Measurements from ENCODE around the gene MRNIP. TPM values are rescaled to one million over a fixed set of nuclear protein-coding genes. Genes with fewer than 3 reads are reported as not detected.

Gene MRNIP
- total and polyA plus RNA-seq, 2 of the 4 experiments (the other 2 are of a cell fraction) = 6.6 to 24.7 TPM

GRCh38 chr5:179900206-179900605 is 41.6 kb upstream of the MRNIP start:
- Histone ChIP-seq H3K4me2 (ENCODE audit: low read depth, low read length) (no peak overlapping the region), H2AFZ (replicated peaks; ENCODE audit: low read length, poor library complexity) (no peak overlapping the region), H3K36me3 (ENCODE audit: control insufficient read depth, insufficient read depth, low read length) (peaks cover 68% of the 10 kb centered on the region), H4K8ac (ENCODE audit: low read depth in 2 of 2, low read length in 2 of 2) (no peak overlapping the region), H2BK120ac (ENCODE audit: low read depth, low read length) (no peak overlapping the region), H3K4me1 (ENCODE audit: control insufficient read depth, insufficient read depth, low read length) (no peaks in the 10 kb centered on the region), H3K56ac (ENCODE audit: extremely low read depth, insufficient read depth, low read length) (no peak overlapping the region), H3K9me3 (ENCODE audit: control insufficient read depth, insufficient read depth, low read length) (no peaks in the 10 kb centered on the region), H3K23ac (ENCODE audit: low read depth, low read length) (no peak overlapping the region), H4K5ac (ENCODE audit: low read depth, low read length) (no peak overlapping the region), H2BK5ac (ENCODE audit: low read depth, low read length, poor library complexity, severe bottlenecking) (no peak overlapping the region), H2BK15ac (ENCODE audit: low read depth, low read length) (no peak overlapping the region), H3K9me1 (ENCODE audit: insufficient read depth, low read length) (peaks cover 4% of the 10 kb centered on the region; the same call in 1 of the 2 replicates), H2BK20ac (ENCODE audit: low read depth, low read length) (no peak overlapping the region), H3K4ac (ENCODE audit: low read depth, low read length) (no peak overlapping the region), H3K27me3 (ENCODE audit: control insufficient read depth, insufficient read depth, low read length) (no peaks in the 10 kb centered on the region), H3K79me1 (ENCODE audit: low read depth in 1 of 2, low read length in 2 of 2) (peaks cover 40 to 59% of the 10 kb centered on the region in 2 experiments), H3K14ac (replicated peaks; ENCODE audit: low read depth, low read length) (no peak overlapping the region), H3K9ac (ENCODE audit: low read depth, low read length) (no peak overlapping the region), H2AK5ac (ENCODE audit: low read depth, low read length) (no peak overlapping the region), H3K27ac (ENCODE audit: insufficient read depth, low read length) (no peak overlapping the region), H3K18ac (ENCODE audit: low read depth, low read length) (no peak overlapping the region), H3K4me3 (ENCODE audit: insufficient read depth, low read depth, low read length) (no peak overlapping the region), H4K20me1 (ENCODE audit: insufficient read depth, low read length) (peaks cover 23% of the 10 kb centered on the region), H4K91ac (ENCODE audit: insufficient read depth, low read depth, low read length) (no peak overlapping the region), H2AK9ac (replicated peaks; ENCODE audit: low read depth, low read length, poor library complexity) (no peak overlapping the region)
- DNase-seq (no peak), ATAC-seq (ENCODE audit: low read depth) (no peak)
- in situ Hi-C loops (cut with MboI; ENCODE audit: low sequenced_read_pairs) (no loop called here), dilution Hi-C loops (cut with HindIII; ENCODE audit: low sequenced_read_pairs, unreplicated experiment) (no loop called here), intact Hi-C loops (cut with micrococcal nuclease) (no loop called here)
- no TSS peak for BruUV-seq (replicated peaks)
- TF ChIP-seq CTCF (conservative IDR thresholded peaks at IDR 0.05; ENCODE audit: low read depth, low read length) (no peak), RFX5 (IDR thresholded peaks at IDR 0.05; ENCODE audit: low read depth, low read length) (no peak), SMC3 (IDR thresholded peaks at IDR 0.05; ENCODE audit: low read depth, low read length) (no peak), FOS (IDR thresholded peaks at IDR 0.05; ENCODE audit: low read depth, low read length) (no peak), ELK1 (IDR thresholded peaks at IDR 0.05; ENCODE audit: borderline replicate concordance, low read depth, low read length) (no peak), CEBPB (IDR thresholded peaks at IDR 0.05; ENCODE audit: low read depth, low read length) (no peak)
- POLR2A ChIA-PET (ENCODE audit: unreplicated experiment) = no interaction called here
- WGBS, 2 experiments (ENCODE audit: extremely low coverage in 2 of 2, insufficient read length in 1 of 2) = 83% methylated on average over 1 of the region's 9 CpGs; no CpG with 5 or more reads in 1 of the 2 experiments
- CTCF ChIA-PET = no interaction called here

All from IMR-90 (cell line).